GM12891 (cell line): ENCODE measurements around the gene BAD.

Experiments
- POLR2A ChIP-seq: IDR thresholded peaks from 2 replicates; pipeline ENCODE4 v1.6.1; 2011; ENCODE audit warnings: low read depth, low read length, control low read depth
- POLR2AphosphoS5 ChIP-seq: IDR thresholded peaks from 2 replicates; pipeline ENCODE4 v1.6.1; 2011; ENCODE audit warnings: low read depth, low read length, control low read depth
- TAF1 ChIP-seq: IDR thresholded peaks from 2 replicates; pipeline ENCODE4 v1.6.1; 2011; ENCODE audit warnings: low read depth, low read length, control low read depth

DNA sequence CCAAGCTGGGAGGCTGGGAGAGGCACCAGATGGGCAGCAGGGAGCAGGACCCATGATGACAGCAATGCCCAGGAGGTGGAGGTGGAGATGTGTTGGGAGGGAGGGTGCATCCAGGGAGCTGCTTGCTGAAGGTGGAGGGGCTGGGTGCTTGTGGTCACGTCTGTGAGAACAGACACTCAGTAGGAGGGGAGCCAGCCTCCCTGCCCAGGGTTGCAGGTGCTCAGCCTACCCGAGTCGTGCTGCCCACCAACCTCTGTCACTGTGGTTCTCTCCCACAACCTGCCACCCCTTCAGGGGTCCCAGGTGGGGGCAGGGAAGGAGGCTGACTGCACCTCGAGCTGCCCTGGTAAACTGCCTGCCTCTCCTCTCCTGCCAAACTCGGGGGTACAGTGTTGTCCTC, 38.9 kb upstream of the BAD start:
- TF ChIP-seq POLR2A (no peak), POLR2AphosphoS5 (no peak), TAF1 (no peak)
